IMR-90 (cell line): ENCODE data around the gene PRLR. TPM values are rescaled to one million over a fixed set of nuclear protein-coding genes. Genes with fewer than 3 reads are reported as not detected.

Source experiments
- ATAC-seq: fragments of 200-7000 bp; cut with Tn5 transposase; 2 replicates; pipeline ENCODE4 v1.9.1; 2020; ENCODE audit warnings: low read depth, mild to moderate bottlenecking, moderate library complexity
- BruUV-seq: library from RNA; stranded (reverse); fragments of 400-500 nt; replicated peaks from 2 replicates; lab custom pipeline; 2021; lab: Mats Ljungman, UMichigan
- CTCF ChIA-PET: fragments of 300-600 bp; formaldehyde crosslinking; extraction: SDS; loops from one replicate; lab custom pipeline; 2021; ENCODE audit warnings: antibody characterized with exemption; lab: Yijun Ruan, JAX
- POLR2A ChIA-PET: fragments of 300-600 bp; sonication (Branson Sonifier 250); formaldehyde crosslinking; loops from one replicate; lab custom pipeline; 2022; ENCODE audit warnings: antibody characterized with exemption; ENCODE audit not compliant: unreplicated experiment; lab: Charles Lee
- DNase-seq: peaks from one replicate; pipeline ENCODE4 v3.0.0; 2013
- H2AFZ ChIP-seq: replicated peaks from 2 replicates; pipeline ENCODE3; 2013; ENCODE audit warnings: low read length, mild to moderate bottlenecking; ENCODE audit not compliant: poor library complexity
- H2AK5ac ChIP-seq: 2 replicates; pipeline ENCODE4 v1.6.1; 2013; ENCODE audit warnings: low read depth, low read length, inconsistent platforms
- H2AK9ac ChIP-seq: replicated peaks from 2 replicates; pipeline ENCODE3; 2013; ENCODE audit warnings: mild to moderate bottlenecking, low read depth, low read length, moderate library complexity; ENCODE audit not compliant: poor library complexity
- H2BK120ac ChIP-seq: 2 replicates; pipeline ENCODE4 v1.6.1; 2013; ENCODE audit warnings: low read depth, low read length, inconsistent platforms
- H2BK15ac ChIP-seq: 3 replicates; pipeline ENCODE4 v1.6.1; 2013; ENCODE audit warnings: low read depth, low read length, inconsistent platforms
- H2BK20ac ChIP-seq: 2 replicates; pipeline ENCODE4 v1.6.1; 2013; ENCODE audit warnings: low read depth, mild to moderate bottlenecking, inconsistent platforms, low read length, moderate library complexity
- H2BK5ac ChIP-seq: 2 replicates; pipeline ENCODE4 v1.6.1; 2013; ENCODE audit warnings: mild to moderate bottlenecking, low read depth, low read length, inconsistent platforms; ENCODE audit not compliant: poor library complexity, severe bottlenecking
- H3K14ac ChIP-seq: replicated peaks from 2 replicates; pipeline ENCODE4 v1.6.1; 2013; ENCODE audit warnings: low read depth, low read length, inconsistent platforms
- H3K18ac ChIP-seq: 2 replicates; pipeline ENCODE4 v1.6.1; 2013; ENCODE audit warnings: low read depth, low read length, control low read depth
- H3K23ac ChIP-seq: 2 replicates; pipeline ENCODE4 v1.6.1; 2013; ENCODE audit warnings: low read depth, low read length, inconsistent platforms
- H3K27ac ChIP-seq: 2 replicates; pipeline ENCODE4 v1.5.1; 2013; ENCODE audit warnings: mild to moderate bottlenecking, control low read depth, low read length; ENCODE audit not compliant: insufficient read depth
- H3K27me3 ChIP-seq: 2 replicates; pipeline ENCODE4 v1.6.1; 2013; ENCODE audit warnings: low read length; ENCODE audit not compliant: control insufficient read depth, insufficient read depth
- H3K36me3 ChIP-seq: 2 replicates; pipeline ENCODE4 v1.6.1; 2013; ENCODE audit warnings: low read length, mixed read lengths; ENCODE audit not compliant: control insufficient read depth, insufficient read depth
- H3K4ac ChIP-seq: 2 replicates; pipeline ENCODE4 v1.6.1; 2013; ENCODE audit warnings: low read depth, low read length, inconsistent platforms
- H3K4me1 ChIP-seq: 2 replicates; pipeline ENCODE4 v1.6.1; 2013; ENCODE audit warnings: low read length, mixed read lengths; ENCODE audit not compliant: control insufficient read depth, insufficient read depth
- H3K4me2 ChIP-seq: 2 replicates; pipeline ENCODE4 v1.6.1; 2013; ENCODE audit warnings: low read depth, mild to moderate bottlenecking, control low read depth, low read length, moderate library complexity
- H3K4me3 ChIP-seq: 2 replicates; pipeline ENCODE4 v1.5.1; 2013; ENCODE audit warnings: low read depth, mild to moderate bottlenecking, control low read depth, low read length, moderate library complexity; ENCODE audit not compliant: insufficient read depth
- H3K56ac ChIP-seq: 2 replicates; pipeline ENCODE4 v1.6.1; 2013; ENCODE audit warnings: low read length, inconsistent platforms; ENCODE audit not compliant: insufficient read depth; ENCODE audit errors: extremely low read depth
- H3K79me1 ChIP-seq, 2 experiments: 2 replicates each; pipeline ENCODE4 v1.6.1; 2013; ENCODE audit warnings: low read length in 2 of 2, inconsistent platforms in 1 of 2, low read depth in 1 of 2
- H3K9ac ChIP-seq: 2 replicates; pipeline ENCODE4 v1.6.1; 2013; ENCODE audit warnings: low read depth, low read length, control low read depth
- H3K9me1 ChIP-seq: 2 replicates; pipeline ENCODE4 v1.6.1; 2013; ENCODE audit warnings: low read length, inconsistent platforms; ENCODE audit not compliant: insufficient read depth
- H3K9me3 ChIP-seq: 2 replicates; pipeline ENCODE4 v1.6.1; 2013; ENCODE audit warnings: low read length; ENCODE audit not compliant: control insufficient read depth, insufficient read depth
- H4K20me1 ChIP-seq: 2 replicates; pipeline ENCODE4 v1.6.1; 2013; ENCODE audit warnings: low read length, inconsistent platforms; ENCODE audit not compliant: insufficient read depth
- H4K5ac ChIP-seq: 2 replicates; pipeline ENCODE4 v1.6.1; 2013; ENCODE audit warnings: mild to moderate bottlenecking, low read depth, low read length, control low read depth
- H4K8ac ChIP-seq, 2 experiments: 2 replicates each; pipeline ENCODE4 v1.6.1; 2013; ENCODE audit warnings: low read depth in 2 of 2, low read length in 2 of 2, control low read depth in 1 of 2, inconsistent platforms in 1 of 2
- H4K91ac ChIP-seq: 2 replicates; pipeline ENCODE4 v1.6.1; 2013; ENCODE audit warnings: low read depth, low read length, inconsistent platforms; ENCODE audit not compliant: insufficient read depth
- BHLHE40 ChIP-seq: fragments of 150-350 bp; IDR thresholded peaks from 2 replicates; pipeline ENCODE4 v1.6.1; 2016; ENCODE audit warnings: mild to moderate bottlenecking, low read depth, low read length
- CEBPB ChIP-seq: IDR thresholded peaks from 2 replicates; pipeline ENCODE4 v1.6.1; 2012; ENCODE audit warnings: low read depth, low read length, improper control_type of control experiment
- CHD1 ChIP-seq: IDR thresholded peaks from 2 replicates; pipeline ENCODE4 v1.6.1; 2012; ENCODE audit warnings: low read depth, low read length, improper control_type of control experiment
- CTCF ChIP-seq: conservative IDR thresholded peaks from 2 replicates; pipeline ENCODE4 v1.5.1; 2012; ENCODE audit warnings: mild to moderate bottlenecking, low read depth, low read length, improper control_type of control experiment
- ELK1 ChIP-seq: fragments of 150-350 bp; IDR thresholded peaks from 2 replicates; pipeline ENCODE4 v1.6.1; 2016; ENCODE audit warnings: low read depth, mild to moderate bottlenecking, low read length, moderate library complexity, borderline replicate concordance
- FOS ChIP-seq: fragments of 150-350 bp; IDR thresholded peaks from 2 replicates; pipeline ENCODE4 v1.6.1; 2016; ENCODE audit warnings: low read depth, low read length
- MAFK ChIP-seq: IDR thresholded peaks from 2 replicates; pipeline ENCODE4 v1.6.1; 2012; ENCODE audit warnings: low read depth, low read length, improper control_type of control experiment
- MAZ ChIP-seq: IDR thresholded peaks from 2 replicates; pipeline ENCODE4 v1.6.1; 2012; ENCODE audit warnings: low read depth, mild to moderate bottlenecking, low read length, improper control_type of control experiment, moderate library complexity, borderline replicate concordance
- MXI1 ChIP-seq: IDR thresholded peaks from 2 replicates; pipeline ENCODE4 v1.6.1; 2012; ENCODE audit warnings: low read depth, mild to moderate bottlenecking, low read length, moderate library complexity, borderline replicate concordance
- NFE2L2 ChIP-seq: fragments of 150-350 bp; IDR thresholded peaks from 2 replicates; pipeline ENCODE4 v1.6.1; 2016; ENCODE audit warnings: low read depth, mild to moderate bottlenecking, low read length
- POLR2A ChIP-seq: IDR thresholded peaks from 2 replicates; pipeline ENCODE4 v1.6.1; 2012; ENCODE audit warnings: mild to moderate bottlenecking, low read depth, low read length
- RAD21 ChIP-seq: IDR thresholded peaks from 2 replicates; pipeline ENCODE4 v1.6.1; 2012; ENCODE audit warnings: low read length, improper control_type of control experiment
- RCOR1 ChIP-seq: IDR thresholded peaks from 2 replicates; pipeline ENCODE4 v1.6.1; 2012; ENCODE audit warnings: mild to moderate bottlenecking, low read length, improper control_type of control experiment; ENCODE audit not compliant: insufficient replicate concordance
- RFX5 ChIP-seq: IDR thresholded peaks from 2 replicates; pipeline ENCODE4 v1.8.0; 2012; ENCODE audit warnings: low read depth, mild to moderate bottlenecking, low read length, moderate library complexity
- WGBS, 2 experiments: methylation state at CpG; one replicate each; pipeline versions ENCODE4 v1.1.5 to v1.1.7; 2013; ENCODE audit warnings: missing lambda C conversion rate in 2 of 2; ENCODE audit not compliant: insufficient read length in 1 of 2; ENCODE audit errors: extremely low coverage in 2 of 2; 5-methylcytosine and 5-hydroxymethylcytosine counted together
- dilution Hi-C: fragments of 300-500 bp; cut with HindIII; formaldehyde crosslinking; loops from one replicate; pipeline ENCODE4 v1.14.3; 2018; ENCODE audit warnings: low sequenced_read_pairs; ENCODE audit not compliant: unreplicated experiment
- in situ Hi-C: fragments of 300-500 bp; cut with MboI; formaldehyde crosslinking; loops from 3 replicates; pipeline ENCODE4 v1.14.3; 2019; ENCODE audit warnings: low sequenced_read_pairs, inconsistent platforms, mixed read lengths
- intact Hi-C: fragments of 100-400 bp; cut with micrococcal nuclease; formaldehyde crosslinking; loops from 2 replicates; pipeline ENCODE4 v1.10.0; 2022
- polyA plus RNA-seq, 3 experiments: library from polyadenylated mRNA; depleted of rRNA; stranded (reverse); fragments of >200 nt; gene quantifications; 2 replicates each; pipeline ENCODE4 v1.2.3, GENCODE V29; 2012; ENCODE audit warnings: low replicate concordance in 1 of 3
- total RNA-seq: library from RNA; depleted of rRNA; stranded (reverse); fragments of >200 nt; gene quantifications from 2 replicates; pipeline ENCODE4 v1.2.3, GENCODE V29; 2012
- TF ChIP-seq, protein P1 (sequence below): fragments of 150-350 bp; IDR thresholded peaks from 2 replicates; pipeline ENCODE4 v1.6.1; 2017; ENCODE audit warnings: mild to moderate bottlenecking, antibody characterized with exemption, low read length, low read depth

PRLR gene
- total and polyA plus RNA-seq, 2 of the 4 experiments (the other 2 are of a cell fraction), result 0.24 to 0.54 TPM

- Histone ChIP-seq H3K4me3 (no peak overlapping the region), H2AFZ (no peak overlapping the region), H3K36me3 (no peaks in the 10 kb centered on the region), H4K20me1 (no peaks in the 10 kb centered on the region), H3K4me2 (no peak overlapping the region), H3K4ac (no peak overlapping the region), H3K4me1 (no peaks in the 10 kb centered on the region), H4K8ac (no peak overlapping the region), H3K9me1 (no peaks in the 10 kb centered on the region), H3K18ac (no peak overlapping the region), H2BK20ac (no peak overlapping the region), H2AK5ac (no peak overlapping the region), H2BK5ac (no peak overlapping the region), H2BK15ac (no peak overlapping the region), H3K9ac (no peak overlapping the region), H2AK9ac (no peak overlapping the region), H4K91ac (no peak overlapping the region), H3K27me3 (peaks cover 8% of the 10 kb centered on the region), H3K56ac (no peak overlapping the region), H4K5ac (no peak overlapping the region), H3K23ac (no peak overlapping the region), H3K79me1 (no peaks in the 10 kb centered on the region), H2BK120ac (no peak overlapping the region), H3K27ac (no peak overlapping the region), H3K14ac (no peak overlapping the region), H3K9me3 (no peaks in the 10 kb centered on the region)
- no peak for DNase-seq
- dilution Hi-C loops (no loop called here), intact Hi-C loops (loop anchor here (5.0 kb wide), 1 partner anchor 747 kb away; no protein-coding TSS in a partner anchor), in situ Hi-C loops (loop anchor here (5.0 kb wide), 1 partner anchor 88 kb away; no protein-coding TSS in a partner anchor)
- no peak for TF ChIP-seq ELK1
- TF ChIP-seq, protein P1, sequence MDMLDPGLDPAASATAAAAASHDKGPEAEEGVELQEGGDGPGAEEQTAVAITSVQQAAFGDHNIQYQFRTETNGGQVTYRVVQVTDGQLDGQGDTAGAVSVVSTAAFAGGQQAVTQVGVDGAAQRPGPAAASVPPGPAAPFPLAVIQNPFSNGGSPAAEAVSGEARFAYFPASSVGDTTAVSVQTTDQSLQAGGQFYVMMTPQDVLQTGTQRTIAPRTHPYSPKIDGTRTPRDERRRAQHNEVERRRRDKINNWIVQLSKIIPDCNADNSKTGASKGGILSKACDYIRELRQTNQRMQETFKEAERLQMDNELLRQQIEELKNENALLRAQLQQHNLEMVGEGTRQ, result no peak
- no peak for TF ChIP-seq NFE2L2
- TF ChIP-seq FOS, result no peak
- TF ChIP-seq RFX5, result no peak
- no peak for TF ChIP-seq CEBPB
- TF ChIP-seq RCOR1, result no peak
- TF ChIP-seq MXI1, result no peak
- TF ChIP-seq CTCF, result no peak
- no peak for TF ChIP-seq RAD21
- TF ChIP-seq MAZ, result no peak
- TF ChIP-seq MAFK, result no peak
- TF ChIP-seq POLR2A, result no peak
- no peak for TF ChIP-seq BHLHE40
- TF ChIP-seq CHD1, result no peak
- POLR2A ChIA-PET, result no interaction called here
- BruUV-seq, result no TSS peak
- WGBS, 2 experiments, result 93% methylated on average over 3 of the region's 7 CpGs; no CpG with 5 or more reads in 1 of the 2 experiments
- ATAC-seq, result no peak
- CTCF ChIA-PET, result no interaction called here
These were observed 50.2 kb downstream of the PRLR start for GRCh38 chr5:35180046-35180445.
